HCT116 (cell line): Measurements from ENCODE around the gene GNG7. TPM values are rescaled to one million over a fixed set of nuclear protein-coding genes. Genes with fewer than 3 reads are reported as not detected.

Experiments used
- ATAC-seq: fragments of 200-7000 bp; cut with Tn5 transposase; 2 replicates; pipeline ENCODE4 v1.9.1; 2020; ENCODE audit warnings: mild to moderate bottlenecking, moderate library complexity
- BruUV-seq: library from RNA; stranded (reverse); fragments of 400-500 nt; replicated peaks from 2 replicates; lab custom pipeline; 2021; lab: Mats Ljungman, UMichigan
- CTCF ChIA-PET: fragments of 300-600 bp; sonication (Branson Sonifier 250); formaldehyde crosslinking; loops from one replicate; lab custom pipeline; 2021; ENCODE audit warnings: antibody characterized with exemption; lab: Charles Lee
- POLR2A ChIA-PET: fragments of 300-600, 350-600 bp; sonication (Branson Sonifier 250); formaldehyde crosslinking; loops from one replicate; lab custom pipeline; 2021; ENCODE audit warnings: antibody characterized with exemption; lab: Charles Lee
- RAD21 ChIA-PET, 2 experiments: fragments of 300-600 bp; sonication (Branson Sonifier 250); formaldehyde crosslinking; loops; one replicate each; lab custom pipeline; 2023; ENCODE audit warnings: low total read pairs in 2 of 2; ENCODE audit not compliant: uncharacterized antibody in 2 of 2, unreplicated experiment in 2 of 2, low non-redundant PET in 1 of 2; lab: Charles Lee
- DNase-seq: peaks from one replicate; pipeline ENCODE4 v3.0.0-alpha.2; 2010; ENCODE audit warnings: low read depth, low spot score
- H2AFZ ChIP-seq: fragments of 200-600 bp; shearing (Covaris generic), sonication (generic); 2 replicates; pipeline ENCODE4 v1.6.1; 2017; ENCODE audit warnings: low read depth, mixed run types, mixed read lengths, antibody characterized with exemption, low read length; ENCODE audit not compliant: poor library complexity, severe bottlenecking
- H3K27ac ChIP-seq: 2 replicates; pipeline ENCODE4 v1.5.1; 2012; ENCODE audit warnings: low read depth, low read length
- H3K27me3 ChIP-seq: fragments of 200-600 bp; sonication (generic); 2 replicates; pipeline ENCODE4 v1.6.1; 2016; ENCODE audit warnings: mixed run types, low read length, mixed read lengths; ENCODE audit not compliant: insufficient read depth
- H3K36me3 ChIP-seq, 2 experiments: fragments of 200-500 bp in 1 of 2; fragments of 200-600 bp in 1 of 2; sonication (Bioruptor generic) in 1 of 2; sonication (generic) in 1 of 2; 2 replicates each; pipeline versions ENCODE4 v1.5.1 to v1.6.1; 2014 to 2016; ENCODE audit warnings: low read length in 2 of 2, inconsistent platforms in 1 of 2, mixed read lengths in 1 of 2, mixed run types in 1 of 2; ENCODE audit not compliant: insufficient read depth in 2 of 2, control insufficient read depth in 1 of 2
- H3K4me1 ChIP-seq, 2 experiments: fragments of 200-600 bp in 1 of 2; sonication (generic) in 1 of 2; 2 replicates each; pipeline versions ENCODE4 v1.5.1 to v1.6.1; 2012 to 2017; ENCODE audit warnings: low read length in 2 of 2, inconsistent platforms in 1 of 2, mild to moderate bottlenecking in 1 of 2, mixed read lengths in 1 of 2, mixed run types in 1 of 2, moderate library complexity in 1 of 2; ENCODE audit not compliant: insufficient read depth in 2 of 2, control insufficient read depth in 1 of 2
- H3K4me2 ChIP-seq: fragments of 200-600 bp; sonication (generic); 2 replicates; pipeline ENCODE4 v1.6.1; 2017; ENCODE audit warnings: mixed run types, low read length, mixed read lengths
- H3K4me3 ChIP-seq, 2 experiments: fragments of 200-600 bp in 1 of 2; sonication (generic) in 1 of 2; replicated peaks in 1 of 2; 2 replicates each; pipeline ENCODE4 v1.5.1; 2011 to 2016; ENCODE audit warnings: low read length in 2 of 2, control low read depth in 1 of 2, low read depth in 1 of 2, mild to moderate bottlenecking in 1 of 2, mixed read lengths in 1 of 2, mixed run types in 1 of 2
- H3K79me2 ChIP-seq: fragments of 200-600 bp; sonication (generic); 2 replicates; pipeline ENCODE4 v1.6.1; 2017; ENCODE audit warnings: mild to moderate bottlenecking, mixed run types, low read length, moderate library complexity, mixed read lengths; ENCODE audit not compliant: insufficient read depth
- H3K9ac ChIP-seq: fragments of 200-600 bp; sonication (generic); 2 replicates; pipeline ENCODE4 v1.6.1; 2016; ENCODE audit warnings: low read length, mixed read lengths
- H3K9me2 ChIP-seq: fragments of 200-600 bp; sonication (generic), shearing (Covaris generic); 2 replicates; pipeline ENCODE4 v1.6.1; 2017; ENCODE audit warnings: mixed run types, mild to moderate bottlenecking, moderate library complexity; ENCODE audit not compliant: insufficient read depth
- H3K9me3 ChIP-seq, 2 experiments: fragments of 200-500 bp in 1 of 2; fragments of 200-600 bp in 1 of 2; sonication (Bioruptor generic) in 1 of 2; sonication (generic) in 1 of 2; 2 replicates each; pipeline ENCODE4 v1.6.1; 2014 to 2017; ENCODE audit warnings: low read length in 2 of 2, mixed read lengths in 2 of 2, inconsistent platforms in 1 of 2, low read depth in 1 of 2, mild to moderate bottlenecking in 1 of 2, mixed run types in 1 of 2, moderate library complexity in 1 of 2; ENCODE audit not compliant: control insufficient read depth in 1 of 2, insufficient read depth in 1 of 2
- H4K20me1 ChIP-seq: fragments of 200-600 bp; sonication (generic), shearing (Covaris generic); 2 replicates; pipeline ENCODE4 v1.6.1; 2017; ENCODE audit warnings: mixed run types, mild to moderate bottlenecking, moderate library complexity; ENCODE audit not compliant: insufficient read depth
- ATF3 ChIP-seq: IDR thresholded peaks from 2 replicates; pipeline ENCODE4 v1.6.1; 2012
- CBX3 ChIP-seq: IDR thresholded peaks from 2 replicates; pipeline ENCODE4 v1.6.1; 2012; ENCODE audit warnings: low read depth
- CEBPB ChIP-seq: IDR thresholded peaks from 2 replicates; pipeline ENCODE4 v1.6.1; 2012; ENCODE audit warnings: low read depth
- EZH2 ChIP-seq: fragments of 200-600 bp; sonication (generic); IDR thresholded peaks from 2 replicates; pipeline ENCODE4 v1.6.1; 2017; ENCODE audit warnings: antibody characterized with exemption, mixed run types
- EZH2phosphoT487 ChIP-seq: fragments of 200-600 bp; IDR thresholded peaks from 2 replicates; pipeline ENCODE4 v1.6.1; 2018; ENCODE audit warnings: antibody characterized with exemption, borderline replicate concordance
- FOSL1 ChIP-seq: IDR thresholded peaks from 2 replicates; pipeline ENCODE4 v1.6.1; 2012; ENCODE audit warnings: low read depth
- JUND ChIP-seq: IDR thresholded peaks from 2 replicates; pipeline ENCODE4 v1.6.1; 2012
- MAX ChIP-seq: IDR thresholded peaks from 2 replicates; pipeline ENCODE4 v1.6.1; 2012
- POLR2A ChIP-seq: IDR thresholded peaks from 2 replicates; pipeline ENCODE4 v1.7.0; 2011; ENCODE audit warnings: borderline replicate concordance; ENCODE audit not compliant: insufficient read depth, insufficient read length; ENCODE audit errors: extremely low read depth
- POLR2AphosphoS5 ChIP-seq: IDR thresholded peaks from 2 replicates; pipeline ENCODE4 v1.6.1; 2011; ENCODE audit warnings: mild to moderate bottlenecking, low read depth, low read length, moderate library complexity
- RAD21 ChIP-seq: IDR thresholded peaks from 2 replicates; pipeline ENCODE4 v1.6.1; 2012; ENCODE audit warnings: low read depth, mild to moderate bottlenecking
- SIN3A ChIP-seq: IDR thresholded peaks from 2 replicates; pipeline ENCODE4 v1.6.1; 2012; ENCODE audit warnings: low read depth
- SRF ChIP-seq: IDR thresholded peaks from 2 replicates; pipeline ENCODE4 v1.6.1; 2012; ENCODE audit warnings: low read depth
- TCF7L2 ChIP-seq: IDR thresholded peaks from 2 replicates; pipeline ENCODE4 v1.7.0; 2011; ENCODE audit warnings: borderline replicate concordance, inconsistent platforms; ENCODE audit not compliant: insufficient read depth, insufficient read length; ENCODE audit errors: extremely low read depth
- YY1 ChIP-seq: IDR thresholded peaks from 2 replicates; pipeline ENCODE4 v1.6.1; 2011; ENCODE audit warnings: low read length, low read depth, moderate library complexity, mild to moderate bottlenecking; ENCODE audit not compliant: insufficient replicate concordance; ENCODE audit errors: extremely low read depth
- ZNF274 ChIP-seq: fragments of 200-500 bp; sonication (Bioruptor generic); IDR thresholded peaks from 2 replicates; pipeline ENCODE4 v1.6.1; 2014; ENCODE audit warnings: mild to moderate bottlenecking, low read depth, low read length, inconsistent platforms
- intact Hi-C: fragments of 100-400 bp; cut with micrococcal nuclease; formaldehyde crosslinking; loops from 2 replicates; pipeline ENCODE4 v1.10.0; 2022
- total RNA-seq: library from RNA; stranded (reverse); gene quantifications from one replicate; pipeline ENCODE4 v1.2.1, GENCODE V29; 2021; ENCODE audit not compliant: unreplicated experiment
- TF ChIP-seq, protein P1 (sequence below): IDR thresholded peaks from 2 replicates; pipeline ENCODE4 v1.6.1; 2011; ENCODE audit warnings: mild to moderate bottlenecking, low read length, moderate library complexity; ENCODE audit not compliant: insufficient replicate concordance; ENCODE audit errors: extremely low read depth

Gene GNG7
- total RNA-seq, 1 experiment from 2014 or later, result 11.3 TPM

- Histone ChIP-seq H3K79me2 (no peaks in the 10 kb centered on the region), H3K4me2 (no peak overlapping the region), H3K27ac (no peak overlapping the region), H4K20me1 (no peaks in the 10 kb centered on the region), H3K36me3 (no peaks in the 10 kb centered on the region), H3K9me3 (no peaks in the 10 kb centered on the region), H3K9ac (no peak overlapping the region), H3K27me3 (no peaks in the 10 kb centered on the region), H3K4me3 (no peak overlapping the region), H3K4me1 (peaks cover 5 to 12% of the 10 kb centered on the region in 2 experiments; a peak in 2 of 4 replicates), H2AFZ (no peak overlapping the region), H3K9me2 (no peaks in the 10 kb centered on the region)
- no peak for DNase-seq
- CTCF ChIA-PET, result no interaction called here
- RAD21 ChIA-PET, result no interaction called here
- no peak for ATAC-seq
- intact Hi-C loops, result no loop called here
- TF ChIP-seq SRF (no peak), TCF7L2 (no peak), JUND (no peak), POLR2A (no peak), EZH2 (no peak), FOSL1 (no peak), YY1 (no peak), ATF3 (no peak), POLR2AphosphoS5 (no peak), SIN3A (no peak), CEBPB (no peak), EZH2phosphoT487 (no peak), CBX3 (no peak), ZNF274 (no peak), RAD21 (no peak), MAX (no peak)
- TF ChIP-seq, protein P1, sequence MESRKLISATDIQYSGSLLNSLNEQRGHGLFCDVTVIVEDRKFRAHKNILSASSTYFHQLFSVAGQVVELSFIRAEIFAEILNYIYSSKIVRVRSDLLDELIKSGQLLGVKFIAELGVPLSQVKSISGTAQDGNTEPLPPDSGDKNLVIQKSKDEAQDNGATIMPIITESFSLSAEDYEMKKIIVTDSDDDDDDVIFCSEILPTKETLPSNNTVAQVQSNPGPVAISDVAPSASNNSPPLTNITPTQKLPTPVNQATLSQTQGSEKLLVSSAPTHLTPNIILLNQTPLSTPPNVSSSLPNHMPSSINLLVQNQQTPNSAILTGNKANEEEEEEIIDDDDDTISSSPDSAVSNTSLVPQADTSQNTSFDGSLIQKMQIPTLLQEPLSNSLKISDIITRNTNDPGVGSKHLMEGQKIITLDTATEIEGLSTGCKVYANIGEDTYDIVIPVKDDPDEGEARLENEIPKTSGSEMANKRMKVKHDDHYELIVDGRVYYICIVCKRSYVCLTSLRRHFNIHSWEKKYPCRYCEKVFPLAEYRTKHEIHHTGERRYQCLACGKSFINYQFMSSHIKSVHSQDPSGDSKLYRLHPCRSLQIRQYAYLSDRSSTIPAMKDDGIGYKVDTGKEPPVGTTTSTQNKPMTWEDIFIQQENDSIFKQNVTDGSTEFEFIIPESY, result no peak
- POLR2A ChIA-PET, result no interaction called here
- BruUV-seq, result no TSS peak
These were observed 61.2 kb downstream of the GNG7 start for GRCh38 chr19:2641332-2641698.
